ENCODE measurements around the gene CA9.

The CA9 gene

DNA sequence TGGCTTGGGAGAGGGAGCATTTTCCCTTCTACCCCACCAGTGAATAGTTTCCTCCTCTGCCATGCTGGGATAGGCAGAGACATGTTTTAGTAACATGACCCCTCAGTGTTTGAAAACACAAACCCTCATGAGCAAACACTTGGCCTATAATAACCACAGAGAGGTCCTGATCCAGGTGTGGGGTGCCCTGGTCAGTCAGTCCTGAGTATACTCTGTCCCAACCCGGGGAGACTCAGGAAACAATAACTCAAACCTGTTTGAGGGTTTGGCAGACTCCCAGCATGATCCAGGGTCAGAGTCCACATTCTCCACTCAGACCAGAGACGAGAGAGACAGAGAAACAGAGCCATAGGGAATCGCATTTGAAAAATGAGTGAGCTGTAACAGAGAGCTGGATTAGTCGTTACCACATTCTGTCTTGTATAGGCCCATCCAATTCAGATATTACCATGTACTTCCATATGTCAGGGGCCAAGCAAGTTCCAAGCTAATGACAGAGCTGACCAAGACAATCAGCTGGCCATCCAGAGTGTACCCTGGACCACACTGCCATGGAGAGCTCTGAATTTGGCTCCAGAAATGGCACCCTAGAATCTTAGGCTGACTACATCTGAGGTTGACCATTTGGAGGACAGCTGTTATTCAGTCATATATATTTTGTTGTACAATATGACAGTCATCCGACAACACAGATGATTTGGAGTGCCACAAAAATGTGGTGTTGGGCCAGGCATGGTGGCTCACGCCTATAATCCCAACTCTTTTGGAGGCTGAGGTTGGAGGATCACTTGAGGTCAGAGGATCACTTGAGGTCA, 4.2 kb upstream of the CA9 start:
- no peak overlapping the region for H2AFZ ChIP-seq (ENCODE audit: low read depth, low read length)
- DNase-seq = no peak
- no peak overlapping the region for H3K27ac ChIP-seq (ENCODE audit: low read length)
- H4K20me1 ChIP-seq (ENCODE audit: insufficient read depth, low read length) = no peaks in the 10 kb centered on the region
- H3K4me3 ChIP-seq (ENCODE audit: low read depth in 1 of 2, low read length in 2 of 2) = no peak overlapping the region
- H3K9ac ChIP-seq (ENCODE audit: low read depth, low read length) = no peak overlapping the region
- peaks cover 27% of the 10 kb centered on the region for H3K4me1 ChIP-seq (ENCODE audit: insufficient read depth, low read length)
- TF ChIP-seq EZH2 (IDR thresholded peaks at IDR 0.05; ENCODE audit: borderline replicate concordance, low read depth, low read length, severe bottlenecking) = no peak
- TF ChIP-seq, protein P1, sequence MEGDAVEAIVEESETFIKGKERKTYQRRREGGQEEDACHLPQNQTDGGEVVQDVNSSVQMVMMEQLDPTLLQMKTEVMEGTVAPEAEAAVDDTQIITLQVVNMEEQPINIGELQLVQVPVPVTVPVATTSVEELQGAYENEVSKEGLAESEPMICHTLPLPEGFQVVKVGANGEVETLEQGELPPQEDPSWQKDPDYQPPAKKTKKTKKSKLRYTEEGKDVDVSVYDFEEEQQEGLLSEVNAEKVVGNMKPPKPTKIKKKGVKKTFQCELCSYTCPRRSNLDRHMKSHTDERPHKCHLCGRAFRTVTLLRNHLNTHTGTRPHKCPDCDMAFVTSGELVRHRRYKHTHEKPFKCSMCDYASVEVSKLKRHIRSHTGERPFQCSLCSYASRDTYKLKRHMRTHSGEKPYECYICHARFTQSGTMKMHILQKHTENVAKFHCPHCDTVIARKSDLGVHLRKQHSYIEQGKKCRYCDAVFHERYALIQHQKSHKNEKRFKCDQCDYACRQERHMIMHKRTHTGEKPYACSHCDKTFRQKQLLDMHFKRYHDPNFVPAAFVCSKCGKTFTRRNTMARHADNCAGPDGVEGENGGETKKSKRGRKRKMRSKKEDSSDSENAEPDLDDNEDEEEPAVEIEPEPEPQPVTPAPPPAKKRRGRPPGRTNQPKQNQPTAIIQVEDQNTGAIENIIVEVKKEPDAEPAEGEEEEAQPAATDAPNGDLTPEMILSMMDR (IDR thresholded peaks at IDR 0.05; ENCODE audit: borderline replicate concordance, extremely low read depth, low read length, poor library complexity, severe bottlenecking) = no peak
- no peak for ATAC-seq (ENCODE audit: insufficient read depth, low read depth)
- H3K27me3 ChIP-seq (ENCODE audit: insufficient read depth, low read length, poor library complexity) = no peaks in the 10 kb centered on the region
- H3K36me3 ChIP-seq (ENCODE audit: insufficient read depth, low read length) = no peaks in the 10 kb centered on the region
- no peak overlapping the region for H3K4me2 ChIP-seq (ENCODE audit: insufficient read depth, low read length)
- H3K9me3 ChIP-seq (ENCODE audit: insufficient read depth, low read length, severe bottlenecking) = no peaks in the 10 kb centered on the region
- 0 out of 2 replicates have a peak, but pooled peaks cover 3% of the 10 kb centered on the region for H3K79me2 ChIP-seq (ENCODE audit: insufficient read depth, low read length)

- Histone ChIP-seq H3K36me3 (ENCODE audit: insufficient read depth, low read length) (no peaks in the 10 kb centered on the region), H3K79me2 (ENCODE audit: insufficient read depth, low read length) (no peaks in the 10 kb centered on the region), H3K27ac (ENCODE audit: low read length) (no peak overlapping the region), H3K4me3 (ENCODE audit: low read depth in 1 of 2, low read length in 2 of 2) (no peak overlapping the region), H3K4me2 (ENCODE audit: insufficient read depth, low read length) (no peak overlapping the region), H4K20me1 (ENCODE audit: insufficient read depth, low read length) (no peaks in the 10 kb centered on the region), H2AFZ (ENCODE audit: low read depth, low read length) (no peak overlapping the region), H3K9ac (ENCODE audit: low read depth, low read length) (no peak overlapping the region), H3K9me3 (ENCODE audit: insufficient read depth, low read length, severe bottlenecking) (no peaks in the 10 kb centered on the region), H3K4me1 (ENCODE audit: insufficient read depth, low read length) (no peaks in the 10 kb centered on the region), H3K27me3 (ENCODE audit: insufficient read depth, low read length, poor library complexity) (no peaks in the 10 kb centered on the region)
- DNase-seq (no peak), ATAC-seq (ENCODE audit: insufficient read depth, low read depth) (no peak)
- no peak for TF ChIP-seq EZH2 (IDR thresholded peaks at IDR 0.05; ENCODE audit: borderline replicate concordance, low read depth, low read length, severe bottlenecking)
- TF ChIP-seq, protein P1 (IDR thresholded peaks at IDR 0.05; ENCODE audit: borderline replicate concordance, extremely low read depth, low read length, poor library complexity, severe bottlenecking) = no peak
Observed at GRCh38 chr9:35674025-35674361, 265 bp downstream of the CA9 start.

DNA sequence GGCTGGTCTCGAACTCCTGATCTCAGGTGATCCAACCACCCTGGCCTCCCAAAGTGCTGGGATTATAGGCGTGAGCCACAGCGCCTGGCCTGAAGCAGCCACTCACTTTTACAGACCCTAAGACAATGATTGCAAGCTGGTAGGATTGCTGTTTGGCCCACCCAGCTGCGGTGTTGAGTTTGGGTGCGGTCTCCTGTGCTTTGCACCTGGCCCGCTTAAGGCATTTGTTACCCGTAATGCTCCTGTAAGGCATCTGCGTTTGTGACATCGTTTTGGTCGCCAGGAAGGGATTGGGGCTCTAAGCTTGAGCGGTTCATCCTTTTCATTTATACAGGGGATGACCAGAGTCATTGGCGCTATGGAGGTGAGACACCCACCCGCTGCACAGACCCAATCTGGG, 1.5 kb downstream of the CA9 start:
- ATAC-seq (ENCODE audit: insufficient read depth, low read depth) = no peak
- DNase-seq = no peak
- H2AFZ ChIP-seq (ENCODE audit: low read depth, low read length) = no peak overlapping the region
- no peaks in the 10 kb centered on the region for H3K9me3 ChIP-seq (ENCODE audit: insufficient read depth, low read length, severe bottlenecking)
- no peaks in the 10 kb centered on the region for H3K36me3 ChIP-seq (ENCODE audit: insufficient read depth, low read length)
- H3K27ac ChIP-seq (ENCODE audit: low read length) = no peak overlapping the region
- H3K4me3 ChIP-seq (ENCODE audit: low read depth in 1 of 2, low read length in 2 of 2) = no peak overlapping the region
- H3K4me1 ChIP-seq (ENCODE audit: insufficient read depth, low read length) = no peaks in the 10 kb centered on the region
- no peak overlapping the region for H3K9ac ChIP-seq (ENCODE audit: low read depth, low read length)
- TF ChIP-seq, protein P1 (IDR thresholded peaks at IDR 0.05; ENCODE audit: borderline replicate concordance, extremely low read depth, low read length, poor library complexity, severe bottlenecking) = no peak
- TF ChIP-seq EZH2 (IDR thresholded peaks at IDR 0.05; ENCODE audit: borderline replicate concordance, low read depth, low read length, severe bottlenecking) = no peak
- no peak overlapping the region for H3K4me2 ChIP-seq (ENCODE audit: insufficient read depth, low read length)
- no peaks in the 10 kb centered on the region for H4K20me1 ChIP-seq (ENCODE audit: insufficient read depth, low read length)
- no peaks in the 10 kb centered on the region for H3K79me2 ChIP-seq (ENCODE audit: insufficient read depth, low read length)
- H3K27me3 ChIP-seq (ENCODE audit: insufficient read depth, low read length, poor library complexity) = no peaks in the 10 kb centered on the region
